Lower leg skin (tissue), 4 donors: ENCODE results near the gene MYL7. TPM values are rescaled to one million over a fixed set of nuclear protein-coding genes. Genes with fewer than 3 reads are reported as not detected.

Experiments used
- DNase-seq, 2 donors: peaks; one replicate each; pipeline ENCODE4 v3.0.0-alpha.2; 2019; ENCODE audit warnings: low spot score in 2 of 2
- H3K4me3 ChIP-seq: fragments of 200-600 bp; sonication (generic); 2 replicates; pipeline ENCODE4 v1.5.1; 2017; ENCODE audit warnings: mild to moderate bottlenecking, low read depth; ENCODE audit not compliant: poor library complexity, severe bottlenecking
- POLR2A ChIP-seq, 2 donors: fragments of 450-650 bp; IDR thresholded peaks; one replicate each; pipeline ENCODE4 v1.6.1; 2016 to 2017; ENCODE audit warnings: antibody characterized with exemption in 2 of 2, mild to moderate bottlenecking in 1 of 2, moderate library complexity in 1 of 2
- WGBS, 2 donors: methylation state at CpG; one replicate each; pipeline ENCODE4 v1.1.5; 2018; 5-methylcytosine and 5-hydroxymethylcytosine counted together
- intact Hi-C: fragments of 100-400 bp; cut with DNase I; formaldehyde crosslinking; loops from one replicate; pipeline ENCODE4 v1.15.0; 2023; ENCODE audit warnings: low total_unique reads
- total RNA-seq, 4 donors: library from RNA; depleted of rRNA; stranded (reverse); fragments of >200 nt; gene quantifications; one replicate each; pipeline ENCODE4 v1.1.0, GENCODE V29; 2016
- TF ChIP-seq, protein P1 (sequence below), 3 donors: fragments of 450-650 bp; IDR thresholded peaks; one replicate each; pipeline ENCODE4 v1.5.1; 2016; ENCODE audit warnings: antibody characterized with exemption in 3 of 3, mild to moderate bottlenecking in 3 of 3, moderate library complexity in 2 of 3

MYL7 gene
- total RNA-seq, 4 donors from 2014 or later: not detected

DNA sequence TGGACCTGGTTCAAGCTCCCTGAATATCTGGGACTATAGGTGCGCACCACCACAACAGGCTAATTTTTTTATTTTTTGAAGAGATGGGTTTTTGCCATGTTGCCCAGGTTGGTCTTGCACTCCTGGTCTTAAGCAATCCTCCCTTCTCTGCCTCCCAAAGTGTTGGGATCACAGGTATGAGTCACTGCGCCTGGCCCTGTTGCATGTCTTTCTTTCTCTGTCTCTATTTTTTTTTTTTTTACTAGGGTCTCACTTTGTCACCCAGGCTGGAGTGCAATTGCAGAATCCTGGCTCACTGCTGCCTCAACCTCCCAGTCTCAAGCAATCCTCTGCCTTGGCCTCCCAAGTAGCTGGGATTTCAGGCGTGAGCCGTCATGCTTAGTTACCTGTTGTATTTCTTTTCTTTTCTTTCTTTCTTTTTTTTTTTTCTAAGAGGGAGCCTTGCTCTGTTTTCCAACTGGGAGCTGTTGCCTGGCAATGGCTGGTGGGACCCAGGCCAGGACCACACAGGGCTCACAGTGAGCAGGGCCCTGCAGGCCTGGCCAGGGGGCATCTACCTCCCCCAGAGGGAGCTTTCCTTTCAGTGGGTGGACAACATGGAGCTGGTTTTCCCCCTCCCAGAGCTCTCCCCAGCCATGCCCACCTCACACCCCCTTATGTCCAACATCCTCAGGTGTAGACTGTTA lies 6.0 kb downstream of the MYL7 start:
- TF ChIP-seq, protein P1, sequence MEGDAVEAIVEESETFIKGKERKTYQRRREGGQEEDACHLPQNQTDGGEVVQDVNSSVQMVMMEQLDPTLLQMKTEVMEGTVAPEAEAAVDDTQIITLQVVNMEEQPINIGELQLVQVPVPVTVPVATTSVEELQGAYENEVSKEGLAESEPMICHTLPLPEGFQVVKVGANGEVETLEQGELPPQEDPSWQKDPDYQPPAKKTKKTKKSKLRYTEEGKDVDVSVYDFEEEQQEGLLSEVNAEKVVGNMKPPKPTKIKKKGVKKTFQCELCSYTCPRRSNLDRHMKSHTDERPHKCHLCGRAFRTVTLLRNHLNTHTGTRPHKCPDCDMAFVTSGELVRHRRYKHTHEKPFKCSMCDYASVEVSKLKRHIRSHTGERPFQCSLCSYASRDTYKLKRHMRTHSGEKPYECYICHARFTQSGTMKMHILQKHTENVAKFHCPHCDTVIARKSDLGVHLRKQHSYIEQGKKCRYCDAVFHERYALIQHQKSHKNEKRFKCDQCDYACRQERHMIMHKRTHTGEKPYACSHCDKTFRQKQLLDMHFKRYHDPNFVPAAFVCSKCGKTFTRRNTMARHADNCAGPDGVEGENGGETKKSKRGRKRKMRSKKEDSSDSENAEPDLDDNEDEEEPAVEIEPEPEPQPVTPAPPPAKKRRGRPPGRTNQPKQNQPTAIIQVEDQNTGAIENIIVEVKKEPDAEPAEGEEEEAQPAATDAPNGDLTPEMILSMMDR (IDR thresholded peaks at IDR 0.05): no peak
- TF ChIP-seq POLR2A (IDR thresholded peaks at IDR 0.05): no peak
- 79 to 91% methylated on average over 4 of the region's 4 CpGs for WGBS, 2 donors
- no peak for DNase-seq
- no peak overlapping the region for H3K4me3 ChIP-seq
- intact Hi-C loops: no loop called here

DNA sequence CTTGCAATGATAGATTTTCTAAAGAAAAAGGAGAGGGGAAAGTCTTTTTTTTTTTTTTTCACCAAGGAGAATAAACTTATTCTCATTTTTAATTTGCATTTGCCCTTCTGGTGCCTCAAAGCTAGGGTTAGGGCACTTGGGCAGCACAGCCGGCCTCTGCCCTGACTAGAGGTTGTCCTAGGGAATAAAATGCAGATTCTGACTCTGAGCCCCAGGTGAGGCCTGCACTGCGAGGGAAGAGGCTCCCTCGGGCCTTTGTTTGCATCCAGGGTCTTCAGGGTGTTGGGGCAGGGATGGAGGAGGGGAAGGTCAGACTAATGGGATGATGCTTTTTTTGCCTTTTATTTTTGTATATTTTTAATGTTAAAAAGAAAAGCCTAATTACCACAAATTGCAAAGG lies 7.8 kb downstream of the MYL7 start:
- no peak overlapping the region for H3K4me3 ChIP-seq
- intact Hi-C loops: no loop called here
- WGBS, 2 donors: 70 to 85% methylated on average over 3 of the region's 3 CpGs
- no peak for TF ChIP-seq POLR2A (IDR thresholded peaks at IDR 0.05)
- TF ChIP-seq, protein P1 (IDR thresholded peaks at IDR 0.05): no peak
- no peak for DNase-seq

GRCh38 chr7:44132039-44132438 lies 9.1 kb downstream of the MYL7 start:
- intact Hi-C loops: no loop called here
- TF ChIP-seq, protein P1 (IDR thresholded peaks at IDR 0.05): no peak
- TF ChIP-seq POLR2A (IDR thresholded peaks at IDR 0.05): no peak
- WGBS, 2 donors: 78 to 88% methylated on average over 2 of the region's 2 CpGs
- no peak overlapping the region for H3K4me3 ChIP-seq
- no peak for DNase-seq

DNA sequence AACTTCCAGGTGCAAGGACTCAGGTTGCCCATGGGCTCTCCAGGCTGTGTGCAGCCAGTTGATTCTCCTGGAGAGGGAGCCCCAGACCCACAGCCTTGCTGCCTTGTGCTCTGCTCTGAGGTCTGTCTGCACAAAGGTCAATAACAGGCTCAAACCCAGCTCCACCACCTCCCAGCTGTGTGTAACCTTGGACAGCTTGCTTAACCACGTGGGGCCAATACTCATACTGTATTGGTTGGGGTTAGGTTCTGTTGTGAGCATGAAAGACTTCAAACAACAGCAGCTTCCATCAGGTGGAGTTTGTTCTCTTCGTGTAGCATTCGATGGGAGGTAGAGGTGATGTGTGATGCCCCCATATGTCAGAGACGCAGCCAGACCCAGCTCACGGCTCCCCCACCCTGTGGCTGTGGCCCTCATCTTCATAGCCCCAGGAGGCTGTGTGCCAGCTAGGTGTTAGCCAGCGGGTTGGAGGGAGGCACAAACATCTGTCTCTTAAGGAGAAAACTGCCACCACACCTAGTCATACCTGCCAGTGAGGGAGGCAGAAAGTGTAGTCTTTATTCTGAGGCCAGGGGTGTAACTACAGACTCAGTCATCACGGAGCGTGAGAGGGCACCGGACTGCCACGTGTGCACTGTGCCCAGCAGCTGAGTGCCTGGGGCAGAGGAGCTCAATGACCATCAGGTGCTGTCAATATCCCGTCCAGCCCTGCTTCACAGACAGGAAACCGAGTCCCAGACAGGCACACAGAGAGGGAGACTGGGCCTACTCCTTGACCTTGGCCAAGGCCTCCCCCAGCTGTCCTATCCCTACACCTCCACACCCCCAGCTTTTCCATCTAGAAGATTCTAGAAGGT lies 9.7 kb downstream of the MYL7 start:
- TF ChIP-seq, protein P1 (IDR thresholded peaks at IDR 0.05): no peak
- no peak for TF ChIP-seq POLR2A (IDR thresholded peaks at IDR 0.05)
- intact Hi-C loops: no loop called here
- no peak overlapping the region for H3K4me3 ChIP-seq
- no peak for DNase-seq
- WGBS, 2 donors: 85 to 91% methylated on average over 8 to 12 of the region's 12 CpGs

DNA sequence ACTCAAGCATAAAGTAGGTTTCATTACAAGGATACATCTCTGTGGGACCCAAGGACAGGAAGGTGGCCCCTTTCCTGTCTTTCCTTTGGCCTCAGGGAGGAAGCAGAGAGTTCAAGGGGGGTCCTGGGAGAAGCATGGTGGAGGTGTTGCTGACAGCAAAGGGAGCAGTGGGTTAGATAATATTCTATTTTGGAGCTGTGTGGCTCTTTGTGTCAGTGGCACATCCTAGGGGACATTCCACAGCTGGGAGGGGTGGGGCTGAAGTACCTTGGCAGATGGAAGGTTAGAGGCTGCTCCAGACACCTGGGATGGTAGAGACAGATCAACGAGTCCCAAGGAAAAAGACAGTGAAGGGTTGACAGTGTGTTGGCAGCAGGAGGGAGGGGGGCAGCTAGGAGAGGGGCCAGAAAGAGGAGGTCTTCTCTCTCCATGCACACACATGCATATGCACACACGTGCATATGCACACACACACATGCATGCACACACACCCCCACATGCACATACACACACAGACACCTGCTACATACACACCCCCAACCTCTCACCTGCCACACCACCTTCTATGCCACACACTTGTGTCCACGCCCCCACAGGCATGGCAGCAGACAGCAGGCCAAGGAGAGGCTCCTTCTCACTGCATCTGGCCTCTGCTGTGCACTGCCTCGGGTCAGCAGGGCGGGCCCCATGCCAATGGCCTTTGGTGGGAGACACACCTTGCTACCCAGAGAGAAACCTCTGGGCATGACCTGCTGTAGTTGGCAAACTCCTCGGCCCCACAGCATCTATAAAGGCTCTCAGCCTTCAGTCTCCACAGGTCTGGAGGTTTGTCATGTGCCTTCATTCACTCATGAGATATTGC lies 12.2 kb downstream of the MYL7 start:
- WGBS, 2 donors: 66 to 82% methylated on average over 6 of the region's 6 CpGs
- DNase-seq: no peak
- TF ChIP-seq, protein P1 (IDR thresholded peaks at IDR 0.05): no peak
- no peak for TF ChIP-seq POLR2A (IDR thresholded peaks at IDR 0.05)
- no peak overlapping the region for H3K4me3 ChIP-seq
- intact Hi-C loops: no loop called here
